HEK293 (cell line): ENCODE results near the gene SLC27A2.
A peak's percentile ranks its signal among the peaks of the same experiment; 100 is the strongest.

Experiments
- CTCF ChIA-PET: fragments of 350-600 bp; formaldehyde crosslinking; extraction: SDS; loops from one replicate; lab custom pipeline; 2021; ENCODE audit warnings: antibody characterized with exemption; lab: Yijun Ruan, JAX
- POLR2A ChIA-PET: fragments of 300-600 bp; formaldehyde crosslinking; extraction: SDS; loops from one replicate; lab custom pipeline; 2020; ENCODE audit warnings: antibody characterized with exemption, inconsistent platforms; lab: Yijun Ruan, JAX
- H3K27ac ChIP-seq: fragments of 200-500 bp; sonication (Bioruptor generic); 2 replicates; pipeline ENCODE4 v1.5.1; 2014; ENCODE audit warnings: low read depth, low read length, control low read depth, inconsistent platforms; ENCODE audit errors: extremely low read depth
- H3K36me3 ChIP-seq, 2 experiments: fragments of 200-500 bp in 1 of 2; sonication (Bioruptor generic) in 1 of 2; 1 replicate in 1 of 2; 2 replicates in 1 of 2; pipeline ENCODE4 v1.5.1; 2014 to 2017; ENCODE audit warnings: inconsistent platforms in 2 of 2, low read length in 2 of 2; ENCODE audit not compliant: control insufficient read depth in 2 of 2, insufficient read depth in 1 of 2
- H3K4me1 ChIP-seq: fragments of 200-500 bp; sonication (Bioruptor generic); 2 replicates; pipeline ENCODE4 v1.5.1; 2014; ENCODE audit warnings: mild to moderate bottlenecking, low read length, inconsistent platforms; ENCODE audit not compliant: control insufficient read depth, insufficient read depth
- H3K4me3 ChIP-seq: 2 replicates; pipeline ENCODE4 v1.5.1; 2011; ENCODE audit warnings: low read depth, mild to moderate bottlenecking, control low read depth, low read length, moderate library complexity
- H3K9me3 ChIP-seq: fragments of 200-500 bp; sonication (Bioruptor generic); 2 replicates; pipeline ENCODE4 v1.5.1; 2014; ENCODE audit warnings: low read depth, low read length, inconsistent platforms; ENCODE audit not compliant: control insufficient read depth, insufficient read depth
- CTCF ChIP-seq: fragments of 450-650 bp; formaldehyde crosslinking; IDR thresholded peaks from 2 replicates; pipeline ENCODE4 v1.5.1; 2016; ENCODE audit warnings: missing biosample characterization, missing genetic modification characterization
- GFI1B ChIP-seq: fragments of 450-650 bp; formaldehyde crosslinking; IDR thresholded peaks from 2 replicates; pipeline ENCODE4 v1.5.1; 2016; ENCODE audit warnings: missing biosample characterization, missing genetic modification characterization
- GLIS1 ChIP-seq: fragments of 450-650 bp; formaldehyde crosslinking; IDR thresholded peaks from 2 replicates; pipeline ENCODE4 v1.5.1; 2016; ENCODE audit warnings: missing biosample characterization, missing genetic modification characterization
- IKZF3 ChIP-seq: fragments of 450-650 bp; IDR thresholded peaks from 2 replicates; pipeline ENCODE4 v1.5.0; 2018; ENCODE audit warnings: missing biosample characterization, mild to moderate bottlenecking, missing genetic modification characterization, moderate library complexity
- KLF16 ChIP-seq: fragments of 450-650 bp; formaldehyde crosslinking; IDR thresholded peaks from 2 replicates; pipeline ENCODE4 v1.5.1; 2017; ENCODE audit warnings: missing biosample characterization, missing genetic modification characterization
- MYNN ChIP-seq: fragments of 450-650 bp; formaldehyde crosslinking; IDR thresholded peaks from 2 replicates; pipeline ENCODE4 v1.5.1; 2016; ENCODE audit warnings: missing biosample characterization, missing genetic modification characterization, borderline replicate concordance
- PRDM6 ChIP-seq: fragments of 450-650 bp; formaldehyde crosslinking; IDR thresholded peaks from 2 replicates; pipeline ENCODE4 v1.5.1; 2017; ENCODE audit warnings: missing biosample characterization, missing genetic modification characterization
- RBAK ChIP-seq: fragments of 450-650 bp; formaldehyde crosslinking; IDR thresholded peaks from 2 replicates; pipeline ENCODE4 v1.5.1; 2016; ENCODE audit warnings: missing biosample characterization, missing genetic modification characterization
- SETDB1 ChIP-seq: IDR thresholded peaks from one replicate; pipeline ENCODE4 v1.6.1; 2017; ENCODE audit warnings: mild to moderate bottlenecking, low read length, moderate library complexity, mixed read lengths; ENCODE audit not compliant: insufficient read length
- ZBTB21 ChIP-seq: fragments of 450-650 bp; formaldehyde crosslinking; IDR thresholded peaks from 2 replicates; pipeline ENCODE4 v1.5.1; 2017; ENCODE audit warnings: missing biosample characterization, missing genetic modification characterization
- ZBTB49 ChIP-seq: fragments of 450-650 bp; formaldehyde crosslinking; IDR thresholded peaks from 2 replicates; pipeline ENCODE4 v1.5.1; 2016; ENCODE audit warnings: missing biosample characterization, missing genetic modification characterization, low read depth
- ZFP3 ChIP-seq: fragments of 450-650 bp; formaldehyde crosslinking; IDR thresholded peaks from 2 replicates; pipeline ENCODE4 v1.5.1; 2016; ENCODE audit warnings: low read depth, missing biosample characterization, missing genetic modification characterization
- ZNF133 ChIP-seq: fragments of 450-650 bp; formaldehyde crosslinking; IDR thresholded peaks from 2 replicates; pipeline ENCODE4 v1.5.1; 2016; ENCODE audit warnings: missing biosample characterization, missing genetic modification characterization
- ZNF184 ChIP-seq: fragments of 450-650 bp; IDR thresholded peaks from 2 replicates; pipeline ENCODE4 v1.5.1; 2018; ENCODE audit warnings: missing biosample characterization, mild to moderate bottlenecking, missing genetic modification characterization
- ZNF221 ChIP-seq: fragments of 450-650 bp; formaldehyde crosslinking; IDR thresholded peaks from 2 replicates; pipeline ENCODE4 v1.5.1; 2017; ENCODE audit warnings: missing biosample characterization, missing genetic modification characterization, borderline replicate concordance
- ZNF223 ChIP-seq: fragments of 450-650 bp; formaldehyde crosslinking; IDR thresholded peaks from 2 replicates; pipeline ENCODE4 v1.5.1; 2016; ENCODE audit warnings: missing biosample characterization, missing genetic modification characterization
- ZNF266 ChIP-seq: fragments of 450-650 bp; formaldehyde crosslinking; IDR thresholded peaks from 2 replicates; pipeline ENCODE4 v1.5.1; 2016; ENCODE audit warnings: missing biosample characterization, missing genetic modification characterization, low read depth
- ZNF311 ChIP-seq: fragments of 450-650 bp; formaldehyde crosslinking; IDR thresholded peaks from 2 replicates; pipeline ENCODE4 v1.5.1; 2017; ENCODE audit warnings: missing biosample characterization, missing genetic modification characterization, borderline replicate concordance
- ZNF341 ChIP-seq: fragments of 450-650 bp; formaldehyde crosslinking; IDR thresholded peaks from 2 replicates; pipeline ENCODE4; 2016; ENCODE audit warnings: low read depth, missing biosample characterization, missing genetic modification characterization
- ZNF37A ChIP-seq: fragments of 450-650 bp; IDR thresholded peaks from 2 replicates; pipeline ENCODE4 v1.5.1; 2018; ENCODE audit warnings: missing biosample characterization, missing genetic modification characterization
- ZNF426 ChIP-seq: fragments of 450-650 bp; formaldehyde crosslinking; IDR thresholded peaks from 2 replicates; pipeline ENCODE4 v1.5.1; 2017; ENCODE audit warnings: missing biosample characterization, missing genetic modification characterization, mild to moderate bottlenecking, inconsistent platforms, moderate library complexity
- ZNF48 ChIP-seq: fragments of 450-650 bp; formaldehyde crosslinking; IDR thresholded peaks from 2 replicates; pipeline ENCODE4 v1.5.1; 2016; ENCODE audit warnings: missing biosample characterization, missing genetic modification characterization
- ZNF513 ChIP-seq: fragments of 450-650 bp; IDR thresholded peaks from 2 replicates; pipeline ENCODE4 v1.5.1; 2018; ENCODE audit warnings: missing biosample characterization, missing genetic modification characterization
- ZNF518A ChIP-seq: fragments of 450-650 bp; formaldehyde crosslinking; conservative IDR thresholded peaks from 2 replicates; pipeline ENCODE4 v1.5.1; 2016; ENCODE audit warnings: low read depth, missing biosample characterization, missing genetic modification characterization
- ZNF558 ChIP-seq: fragments of 450-650 bp; formaldehyde crosslinking; IDR thresholded peaks from 2 replicates; pipeline ENCODE4 v1.5.1; 2016; ENCODE audit warnings: missing biosample characterization, missing genetic modification characterization
- ZNF600 ChIP-seq: fragments of 450-650 bp; formaldehyde crosslinking; IDR thresholded peaks from 2 replicates; pipeline ENCODE4 v1.5.1; 2016; ENCODE audit warnings: missing biosample characterization, missing genetic modification characterization

Gene SLC27A2

GRCh38 chr15:50256188-50257041 lies 74.4 kb downstream of the SLC27A2 start (continued):
- peak; percentile 50 for TF ChIP-seq PRDM6 (tag by site-specific recombination)
- TF ChIP-seq ZNF221, result no peak
- no peak for TF ChIP-seq KLF16
- no peak for TF ChIP-seq ZBTB49 (tag by site-specific recombination)
- TF ChIP-seq ZNF311 (tag by site-specific recombination), result no peak
- TF ChIP-seq CTCF (tag by site-specific recombination), result no peak
- TF ChIP-seq SETDB1, result no peak
- no peak for TF ChIP-seq ZNF48
- no peak for TF ChIP-seq ZNF133 (tag by site-specific recombination)
- no peak for TF ChIP-seq IKZF3 (tag by site-specific recombination)
- no peak for TF ChIP-seq RBAK (tag by site-specific recombination)
- TF ChIP-seq ZNF600, result peak; percentile 32; the same call in 1 of the 2 replicates
- TF ChIP-seq GLIS1 (tag by site-specific recombination), result no peak; the same call in 1 of the 2 replicates
- no peak for TF ChIP-seq ZNF341 (tag by site-specific recombination)
- TF ChIP-seq MYNN (tag by site-specific recombination), result no peak
- TF ChIP-seq ZNF426, result no peak
- TF ChIP-seq ZNF558 (tag by site-specific recombination), result no peak
- TF ChIP-seq ZNF184, result no peak
- peak; percentile 74 for TF ChIP-seq GFI1B
- TF ChIP-seq ZNF266, result no peak

- H3K9me3 ChIP-seq, result no peaks in the 10 kb centered on the region
- no peak overlapping the region for H3K27ac ChIP-seq
- H3K36me3 ChIP-seq, result no peaks in the 10 kb centered on the region
- POLR2A ChIA-PET, result no interaction called here
- H3K4me3 ChIP-seq, result no peak overlapping the region
- CTCF ChIA-PET, result no interaction called here
- H3K4me1 ChIP-seq, result no peaks in the 10 kb centered on the region
- no peak for TF ChIP-seq ZFP3
- no peak for TF ChIP-seq ZNF518A (tag by site-specific recombination)
- no peak for TF ChIP-seq MYNN (tag by site-specific recombination)
- no peak for TF ChIP-seq ZNF223 (tag by site-specific recombination)
- no peak for TF ChIP-seq ZNF184
- no peak for TF ChIP-seq ZNF513 (tag by site-specific recombination)
- no peak for TF ChIP-seq ZBTB21 (tag by site-specific recombination)
- TF ChIP-seq ZNF37A (tag by site-specific recombination), result no peak
These were observed 75.3 kb downstream of the SLC27A2 start for GRCh38 chr15:50257332-50257731.
